Activated T-helper 9 cell treated with anti-CD3 and anti-CD28 coated beads, Interleukin-2, amount 50 U/mL, for 16 hours (primary cell): Measurements from ENCODE around the gene FOXK1.
"Not testable (repeated sequence)": the region's sequence is repeated elsewhere in the genome, so short reads cannot be mapped to it uniquely, and the experiment has no call there.

Source experiments
- DNase-seq: peaks from one replicate; pipeline ENCODE4 v3.0.0-alpha.2; 2020; ENCODE audit warnings: low read depth

The FOXK1 gene

GRCh38 chr7:4667776-4668509 lies 14.2 kb upstream of the FOXK1 start:
- DNase-seq, result no peak

GRCh38 chr7:4668510-4668847 lies 13.6 kb upstream of the FOXK1 start:
- DNase-seq, result no peak

DNA sequence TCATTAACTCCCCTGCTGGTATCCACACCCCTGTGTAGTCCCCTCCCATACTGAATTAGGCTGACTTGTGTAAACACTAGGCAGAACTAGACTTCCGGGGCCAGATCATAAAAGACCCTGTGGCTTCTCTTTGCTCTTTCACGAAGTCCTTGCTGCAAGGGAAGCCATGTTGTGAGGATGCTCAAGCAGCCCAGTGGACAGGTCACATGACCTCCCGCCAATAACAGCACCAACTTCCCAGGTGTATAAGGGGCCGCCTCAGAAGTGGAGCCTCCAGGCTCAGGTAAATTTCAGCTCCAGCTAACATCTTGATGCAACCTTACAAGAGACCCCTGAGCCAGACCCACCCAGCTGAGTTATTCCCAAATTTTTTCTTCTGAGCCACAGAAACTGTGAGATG lies 11.3 kb upstream of the FOXK1 start:
- DNase-seq, result no peak

DNA sequence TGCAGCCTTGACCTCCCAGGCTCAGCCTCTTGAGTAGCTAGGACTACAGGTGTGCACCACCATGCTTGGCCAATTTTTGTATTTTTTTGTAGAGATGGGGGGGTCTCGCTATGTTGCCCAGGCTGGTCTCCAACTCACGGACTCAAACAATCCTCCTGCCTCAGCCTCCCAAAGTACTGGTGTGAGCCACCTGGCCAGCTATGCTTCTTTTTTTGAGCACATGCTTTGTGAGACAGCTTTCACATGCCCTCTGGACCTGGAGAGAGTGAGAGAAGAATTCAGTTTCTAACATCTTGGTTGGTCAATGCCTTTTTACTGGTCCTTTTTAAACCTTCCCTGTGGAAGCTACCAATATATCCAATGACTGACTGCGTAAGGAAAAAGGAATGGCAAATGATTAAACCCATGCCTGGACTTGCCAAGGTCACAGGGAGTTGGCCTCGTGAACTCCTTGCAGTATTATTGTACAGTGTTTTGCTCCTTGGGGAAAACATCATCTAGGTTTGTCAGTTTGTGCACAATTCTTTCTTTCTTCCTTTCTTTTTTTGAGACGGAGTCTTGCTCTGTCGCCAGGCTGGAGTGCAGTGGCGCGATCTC lies 6.2 kb upstream of the FOXK1 start:
- DNase-seq, result no peak

DNA sequence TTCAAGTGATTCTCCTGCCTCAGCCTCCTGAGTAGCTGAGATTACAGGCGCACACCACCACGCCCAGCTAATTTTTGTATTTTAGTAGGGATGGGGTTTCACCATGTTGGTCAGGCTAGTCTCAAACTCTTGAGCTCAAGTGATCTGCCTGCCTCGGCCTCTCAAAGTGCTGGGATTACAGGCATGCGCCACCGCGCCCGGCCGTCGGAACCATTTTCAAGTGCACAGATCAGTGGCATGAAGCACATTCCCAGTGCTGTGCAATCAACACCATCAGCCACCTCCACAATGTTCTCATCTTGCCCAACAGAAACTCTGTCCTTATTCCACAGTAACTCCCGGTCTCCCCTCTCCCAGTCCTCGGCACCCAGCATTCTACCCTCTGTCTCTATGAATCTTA lies 4.6 kb upstream of the FOXK1 start:
- DNase-seq, result not testable (repeated sequence)

- no peak for DNase-seq
Observed at GRCh38 chr7:4681218-4681851, 760 bp upstream of the FOXK1 start.

- DNase-seq, result peak; percentile 24
Observed at GRCh38 chr7:4682621-4683042, 537 bp downstream of the FOXK1 start.

- DNase-seq, result peak; percentile 2
Observed at GRCh38 chr7:4683043-4683883, 1.2 kb downstream of the FOXK1 start.

- DNase-seq, result peak; percentile 27
Observed at GRCh38 chr7:4683884-4684565, 1.9 kb downstream of the FOXK1 start.

DNA sequence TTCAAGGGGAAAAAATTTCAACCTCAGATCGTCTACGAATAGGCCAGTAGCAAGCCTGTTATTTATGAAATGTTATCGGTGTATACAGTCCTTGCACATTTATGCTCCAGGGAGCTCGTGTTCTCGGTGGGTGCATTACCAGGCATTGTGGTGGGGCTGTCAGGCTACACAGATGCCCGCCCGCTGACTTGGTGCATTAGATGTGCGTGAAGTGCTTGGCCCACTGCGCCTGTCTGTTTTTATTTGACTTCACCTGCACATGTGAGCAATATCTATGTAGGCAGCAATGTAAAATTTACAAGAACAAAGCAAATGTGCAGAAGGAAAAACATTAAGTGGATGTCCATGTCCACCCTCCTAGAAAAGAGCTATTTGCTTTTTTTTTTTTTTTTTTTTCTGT lies 2.8 kb downstream of the FOXK1 start:
- no peak for DNase-seq

DNA sequence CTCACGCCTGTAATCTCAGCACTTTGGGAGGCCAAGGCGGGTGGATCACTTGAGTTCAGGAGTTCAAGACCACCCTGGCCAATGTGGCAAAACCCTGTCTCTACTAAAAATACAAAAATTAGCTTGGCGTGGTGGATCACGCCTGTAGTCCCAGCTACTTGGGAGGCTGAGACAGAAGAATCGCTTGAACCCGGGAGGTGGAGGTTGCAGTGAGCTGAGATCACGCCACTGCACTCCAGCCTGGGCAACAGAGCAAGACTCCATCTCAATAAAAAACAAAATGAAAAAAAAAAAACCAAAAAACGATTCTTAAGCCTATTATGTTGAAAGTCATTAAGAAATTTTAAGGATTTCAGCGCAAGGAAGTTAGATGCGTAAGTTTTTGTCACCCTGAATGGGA lies 3.6 kb downstream of the FOXK1 start:
- not testable (repeated sequence) for DNase-seq

GRCh38 chr7:4687956-4688355 lies 5.9 kb downstream of the FOXK1 start:
- no peak for DNase-seq

- DNase-seq, result no peak
Observed at GRCh38 chr7:4689151-4689550, 7.1 kb downstream of the FOXK1 start.

GRCh38 chr7:4689668-4690067 lies 7.6 kb downstream of the FOXK1 start:
- no peak for DNase-seq

DNA sequence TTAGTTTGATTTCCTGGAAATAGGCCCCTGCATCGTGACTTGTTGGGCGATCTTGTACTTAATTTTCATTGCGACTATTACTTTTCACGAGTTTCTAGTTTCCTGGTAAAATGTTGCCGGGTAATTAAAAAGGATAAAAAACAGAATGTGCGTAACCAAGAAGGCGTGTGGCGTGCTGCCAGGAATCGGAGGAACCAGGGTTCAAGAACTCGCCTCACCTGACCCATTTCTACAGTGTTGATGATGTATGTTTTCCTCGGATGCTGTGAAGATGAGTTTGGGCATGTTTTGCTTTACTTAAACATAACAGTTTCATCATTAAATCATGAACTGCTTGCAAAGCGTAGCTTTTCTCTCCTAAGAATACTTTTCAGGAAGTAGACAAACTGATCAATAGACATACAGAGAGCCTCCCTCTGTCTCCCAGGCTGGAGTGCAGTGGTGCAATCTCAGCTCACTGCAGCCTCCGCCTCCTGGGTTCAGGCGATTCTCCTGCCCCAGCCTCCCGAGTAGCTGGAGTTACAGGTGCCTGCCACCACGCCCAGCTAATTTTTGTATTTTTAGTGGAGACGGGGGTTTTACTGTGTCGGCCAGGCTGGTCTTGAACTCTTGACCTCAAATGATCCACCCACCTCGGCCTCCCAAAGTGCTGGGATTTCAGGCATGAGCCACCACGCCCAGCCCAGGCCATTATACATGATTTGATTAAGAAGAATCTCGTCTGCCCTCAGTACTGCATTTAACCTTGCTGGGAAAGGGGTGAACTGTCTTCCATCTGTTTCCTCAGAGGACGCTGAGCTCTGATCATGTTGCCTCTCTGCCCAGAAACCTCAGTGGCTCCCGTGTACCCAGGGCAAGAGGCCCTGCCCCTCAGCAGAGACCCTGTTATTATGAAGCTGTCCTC lies 9.1 kb downstream of the FOXK1 start:
- DNase-seq, result no peak

GRCh38 chr7:4692055-4692454 lies 10.0 kb downstream of the FOXK1 start:
- DNase-seq, result no peak

GRCh38 chr7:4692622-4693021 lies 10.5 kb downstream of the FOXK1 start:
- DNase-seq, result not testable (repeated sequence)

GRCh38 chr7:4693152-4693551 lies 11.1 kb downstream of the FOXK1 start:
- no peak for DNase-seq

- DNase-seq, result no peak
Observed at GRCh38 chr7:4693749-4694148, 11.7 kb downstream of the FOXK1 start.

- DNase-seq, result no peak
Observed at GRCh38 chr7:4694305-4694704, 12.2 kb downstream of the FOXK1 start.

DNA sequence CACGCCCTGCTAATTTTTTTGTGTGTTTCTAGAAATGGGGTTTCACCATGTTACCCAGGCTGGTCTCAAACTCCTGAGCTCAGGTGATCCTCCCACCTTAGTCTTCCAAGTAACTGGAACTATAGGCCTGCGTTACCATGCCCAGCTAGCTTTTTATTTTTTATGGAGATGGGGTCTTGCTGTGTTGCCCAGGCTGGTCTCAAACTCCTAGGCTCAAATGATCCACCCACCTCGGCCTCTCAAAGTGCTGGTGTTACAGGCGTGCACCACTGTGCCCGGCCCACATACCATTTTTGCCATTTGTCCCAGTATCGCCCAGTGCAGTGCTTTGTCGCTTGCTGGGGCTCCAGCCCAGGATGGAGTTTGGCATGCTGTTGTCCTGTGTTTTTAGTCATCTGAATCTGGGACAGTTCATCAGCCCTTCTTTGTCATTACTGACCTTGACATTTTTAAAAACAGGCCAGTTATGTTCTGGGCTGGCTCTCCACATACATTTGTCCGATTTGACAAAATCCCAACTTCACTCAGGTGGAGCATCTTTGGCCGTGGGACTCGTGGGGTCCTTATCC lies 16.7 kb downstream of the FOXK1 start:
- DNase-seq, result no peak
